Thymus (tissue), 11 donors: ENCODE measurements around the gene TIMM17B. TPM values are rescaled to one million over a fixed set of nuclear protein-coding genes. Genes with fewer than 3 reads are reported as not detected.
A peak's percentile ranks its signal among the peaks of the same experiment; 100 is the strongest.
"Not testable (repeated sequence)": the region's sequence is repeated elsewhere in the genome, so short reads cannot be mapped to it uniquely, and the experiment has no call there.

Experiments
- DNase-seq, 9 donors: peaks; one replicate each; pipeline ENCODE4 v3.0.0-alpha.2; 2013; ENCODE audit warnings: low spot score in 9 of 9, low read depth in 6 of 9, missing footprints in 1 of 9
- H3K27ac ChIP-seq, 2 donors: one replicate each; pipeline ENCODE4 v1.5.1; 2013; ENCODE audit warnings: control low read depth in 1 of 2, low read depth in 1 of 2, low read length in 1 of 2, mild to moderate bottlenecking in 1 of 2, moderate library complexity in 1 of 2
- H3K27me3 ChIP-seq, 2 donors: one replicate each; pipeline ENCODE4 v1.5.1; 2013; ENCODE audit warnings: low read length in 1 of 2; ENCODE audit not compliant: control insufficient read depth in 2 of 2, insufficient read depth in 1 of 2
- H3K36me3 ChIP-seq, 2 donors: one replicate each; pipeline ENCODE4 v1.5.1; 2013; ENCODE audit warnings: low read length in 1 of 2, mild to moderate bottlenecking in 1 of 2, moderate library complexity in 1 of 2; ENCODE audit not compliant: control insufficient read depth in 2 of 2, insufficient read depth in 2 of 2
- H3K4me1 ChIP-seq, 2 donors: one replicate each; pipeline ENCODE4 v1.5.1; 2013; ENCODE audit warnings: low read length in 2 of 2; ENCODE audit not compliant: control insufficient read depth in 2 of 2, insufficient read depth in 2 of 2
- H3K4me3 ChIP-seq, 2 donors: one replicate each; pipeline ENCODE4 v1.5.1; 2013; ENCODE audit warnings: low read length in 2 of 2, control low read depth in 1 of 2, mild to moderate bottlenecking in 1 of 2
- H3K9me3 ChIP-seq, 2 donors: one replicate each; pipeline ENCODE4 v1.5.1; 2013; ENCODE audit warnings: low read length in 1 of 2, mild to moderate bottlenecking in 1 of 2; ENCODE audit not compliant: control insufficient read depth in 2 of 2, insufficient read depth in 1 of 2
- WGBS: extraction: QIAGEN DNeasy Blood & Tissue Kit; methylation state at CpG from one replicate; pipeline ENCODE4 v1.1.7; 2013; 5-methylcytosine and 5-hydroxymethylcytosine counted together
- polyA plus RNA-seq: library from polyadenylated mRNA; stranded (reverse); fragments of 200-250 nt; gene quantifications from one replicate; pipeline ENCODE4 v1.2.3, GENCODE V29; 2013
- total RNA-seq: library from RNA; stranded (reverse); fragments of 120-200 nt; gene quantifications from one replicate; pipeline ENCODE4 v1.2.4, GENCODE V29; 2013
- donor health status: healthy.

TIMM17B gene
- total and polyA plus RNA-seq, 2 donors = 52.3 to 60.9 TPM

- Histone ChIP-seq H3K9me3 (peaks cover 0 to 4% of the 10 kb centered on the region in 2 donors), H3K4me1 (peaks cover 7 to 13% of the 10 kb centered on the region in 2 donors), H3K36me3 (peaks cover 12 to 14% of the 10 kb centered on the region in 2 donors), H3K4me3 (no peak overlapping the region), H3K27ac (no peak overlapping the region), H3K27me3 (peaks cover 0 to 21% of the 10 kb centered on the region in 2 donors)
- no peak for DNase-seq
- 98% methylated on average over 4 of the region's 4 CpGs for WGBS
Observed at GRCh38 chrX:48892896-48893295, 4.7 kb downstream of the TIMM17B start.

- 3% methylated on average over 68 of the region's 68 CpGs for WGBS
- Histone ChIP-seq H3K4me3 (peak overlapping the region; percentile 40 to 62), H3K27ac (peak overlapping the region in 1 of 2 donors; percentile 18), H3K4me1 (peaks cover 3 to 9% of the 10 kb centered on the region in 2 donors), H3K36me3 (peaks cover 12 to 14% of the 10 kb centered on the region in 2 donors), H3K9me3 (peaks cover 0 to 4% of the 10 kb centered on the region in 2 donors), H3K27me3 (peaks cover 0 to 21% of the 10 kb centered on the region in 2 donors)
- DNase-seq = peak in 7 of 9 donors; percentile 11 to 76 (median 46)
Observed at GRCh38 chrX:48891402-48892288, 5.9 kb downstream of the TIMM17B start.

- peaks cover 12 to 14% of the 10 kb centered on the region in 2 donors for H3K36me3 ChIP-seq
- peak in 1 of 9 donors; percentile 13 for DNase-seq
- H3K4me1 ChIP-seq = peaks cover 0 to 6% of the 10 kb centered on the region in 2 donors
- peak overlapping the region in 1 of 2 donors; percentile 18 for H3K27ac ChIP-seq
- peaks cover 0 to 4% of the 10 kb centered on the region in 2 donors for H3K9me3 ChIP-seq
- WGBS = 2% methylated on average over 35 of the region's 35 CpGs
- H3K27me3 ChIP-seq = peaks cover 0 to 21% of the 10 kb centered on the region in 2 donors
- peak overlapping the region in 1 of 2 donors; percentile 62 for H3K4me3 ChIP-seq
Observed at GRCh38 chrX:48890934-48891401, 6.6 kb downstream of the TIMM17B start.

- peaks cover 0 to 4% of the 10 kb centered on the region in 2 donors for H3K9me3 ChIP-seq
- WGBS = 31% methylated on average over 15 of the region's 15 CpGs
- peak overlapping the region in 1 of 2 donors; percentile 62 for H3K4me3 ChIP-seq
- peaks cover 12 to 14% of the 10 kb centered on the region in 2 donors for H3K36me3 ChIP-seq
- H3K4me1 ChIP-seq = peaks cover 0 to 6% of the 10 kb centered on the region in 2 donors
- peaks cover 0 to 21% of the 10 kb centered on the region in 2 donors for H3K27me3 ChIP-seq
- no peak overlapping the region for H3K27ac ChIP-seq
- DNase-seq = no peak
Observed at GRCh38 chrX:48890296-48890925, 7.2 kb downstream of the TIMM17B start.

- H3K9me3 ChIP-seq, H3K36me3 ChIP-seq, H3K4me1 ChIP-seq, DNase-seq, H3K4me3 ChIP-seq, H3K27ac ChIP-seq: not testable (repeated sequence)
- H3K27me3 ChIP-seq = peaks cover 0 to 17% of the 10 kb centered on the region in 2 donors
- 95% methylated on average over 5 of the region's 5 CpGs for WGBS
Observed at GRCh38 chrX:48886586-48886985, 11.0 kb downstream of the TIMM17B start.

GRCh38 chrX:48883729-48884128 is 13.8 kb downstream of the TIMM17B start:
- H3K27ac ChIP-seq = no peak overlapping the region
- no peaks in the 10 kb centered on the region for H3K27me3 ChIP-seq
- no peaks in the 10 kb centered on the region for H3K9me3 ChIP-seq
- no peaks in the 10 kb centered on the region for H3K36me3 ChIP-seq
- no peak overlapping the region for H3K4me3 ChIP-seq
- no peaks in the 10 kb centered on the region for H3K4me1 ChIP-seq
- 83% methylated on average over 10 of the region's 10 CpGs for WGBS
- no peak for DNase-seq

GRCh38 chrX:48876944-48877343 is 20.6 kb downstream of the TIMM17B start:
- not testable (repeated sequence) for H3K27me3 ChIP-seq, H3K4me1 ChIP-seq, H3K4me3 ChIP-seq, H3K36me3 ChIP-seq, DNase-seq, H3K27ac ChIP-seq, H3K9me3 ChIP-seq
- WGBS = 81% methylated on average over 4 of the region's 4 CpGs

GRCh38 chrX:48872017-48872416 is 25.6 kb downstream of the TIMM17B start:
- WGBS = 6% methylated on average over 1 of the region's 2 CpGs
- H3K36me3 ChIP-seq, H3K4me1 ChIP-seq, H3K9me3 ChIP-seq, H3K4me3 ChIP-seq, H3K27me3 ChIP-seq, DNase-seq, H3K27ac ChIP-seq: not testable (repeated sequence)

- Histone ChIP-seq H3K9me3 (no peaks in the 10 kb centered on the region), H3K36me3 (no peaks in the 10 kb centered on the region), H3K27ac (no peak overlapping the region), H3K4me3 (no peak overlapping the region), H3K4me1 (no peaks in the 10 kb centered on the region), H3K27me3 (no peaks in the 10 kb centered on the region)
- WGBS = 46% methylated on average over 4 of the region's 4 CpGs
- DNase-seq = no peak
Observed at GRCh38 chrX:48864210-48864609, 33.4 kb downstream of the TIMM17B start.
